CD4-positive, alpha-beta T cell (primary cell): ENCODE data around the gene B3GALNT1. TPM values are rescaled to one million over a fixed set of nuclear protein-coding genes. Genes with fewer than 3 reads are reported as not detected.
A peak's percentile ranks its signal among the peaks of the same experiment; 100 is the strongest.

Source experiments
- ATAC-seq: fragments of 200-7000 bp; cut with Tn5 transposase; one replicate; pipeline ENCODE4 v1.10.0; 2022; ENCODE audit warnings: mild to moderate bottlenecking; ENCODE audit not compliant: poor library complexity
- CTCF ChIA-PET: fragments of 350-600 bp; sonication (Branson Sonifier 250); formaldehyde crosslinking; loops from one replicate; lab custom pipeline; 2021; ENCODE audit warnings: antibody characterized with exemption, inconsistent platforms; lab: Charles Lee
- POLR2A ChIA-PET: fragments of 350-600 bp; sonication (Branson Sonifier 250); formaldehyde crosslinking; loops from one replicate; lab custom pipeline; 2021; ENCODE audit warnings: antibody characterized with exemption, inconsistent platforms; lab: Charles Lee
- DNase-seq, 14 experiments: peaks; one replicate each; pipeline ENCODE4 v3.0.0-alpha.2; 2013 to 2020; ENCODE audit warnings: mixed read lengths in 2 of 14
- H3K27ac ChIP-seq, 2 donors: one replicate each; pipeline versions ENCODE4 v1.5.1 to v1.7.0; 2013; ENCODE audit warnings: low read length in 2 of 2, low read depth in 1 of 2, mild to moderate bottlenecking in 1 of 2
- H3K27me3 ChIP-seq, 2 experiments: 1 replicate in 1 of 2; 2 replicates in 1 of 2; pipeline versions ENCODE4 v1.6.1 to v1.7.0; 2013; ENCODE audit warnings: low read length in 2 of 2, control low read depth in 1 of 2, mild to moderate bottlenecking in 1 of 2, moderate library complexity in 1 of 2; ENCODE audit not compliant: insufficient read depth in 2 of 2, control insufficient read depth in 1 of 2
- H3K36me3 ChIP-seq: one replicate; pipeline ENCODE4 v1.6.1; 2013; ENCODE audit warnings: low read length, control low read depth; ENCODE audit not compliant: insufficient read depth
- H3K4me1 ChIP-seq: one replicate; pipeline ENCODE4 v1.6.1; 2013; ENCODE audit warnings: low read length, control low read depth; ENCODE audit not compliant: insufficient read depth
- H3K4me3 ChIP-seq: one replicate; pipeline ENCODE4 v1.5.1; 2013; ENCODE audit warnings: mild to moderate bottlenecking, low read length, moderate library complexity
- H3K9me3 ChIP-seq, 2 experiments: 1 replicate in 1 of 2; 2 replicates in 1 of 2; pipeline versions ENCODE4 v1.6.1 to v1.7.0; 2013; ENCODE audit warnings: low read length in 2 of 2, mild to moderate bottlenecking in 2 of 2, control low read depth in 1 of 2, moderate library complexity in 1 of 2; ENCODE audit not compliant: control insufficient read depth in 1 of 2, insufficient read depth in 1 of 2
- H3K27ac Mint-ChIP-seq: one replicate; pipeline ENCODE4 v1.8.0; 2020; ENCODE audit warnings: mixed read lengths
- H3K27me3 Mint-ChIP-seq: one replicate; pipeline ENCODE4 v1.8.0; 2021; ENCODE audit warnings: mixed read lengths
- H3K36me3 Mint-ChIP-seq: one replicate; pipeline ENCODE4 v1.8.0; 2021; ENCODE audit warnings: low read depth, mixed read lengths
- H3K4me1 Mint-ChIP-seq: one replicate; pipeline ENCODE4 v1.8.0; 2021; ENCODE audit warnings: low read depth, mixed read lengths
- H3K4me3 Mint-ChIP-seq: one replicate; pipeline ENCODE4 v1.8.0; 2020; ENCODE audit warnings: mild to moderate bottlenecking, mixed read lengths
- H3K9me3 Mint-ChIP-seq: one replicate; pipeline ENCODE4 v1.8.0; 2020; ENCODE audit warnings: mixed read lengths
- CTCF ChIP-seq: fragments of 200-600 bp; IDR thresholded peaks from one replicate; pipeline ENCODE4 v1.8.0; 2022; ENCODE audit warnings: antibody characterized with exemption, mild to moderate bottlenecking
- intact Hi-C, 2 experiments: fragments of 100-400 bp; cut with DNase I in 1 of 2; cut with micrococcal nuclease in 1 of 2; formaldehyde crosslinking; loops; one replicate each; pipeline versions ENCODE4 v1.15.1 to v1.9.0; 2023 to 2025; cut with DNase I, micrococcal nuclease
- polyA plus RNA-seq, 2 donors: library from polyadenylated mRNA; unstranded; fragments of 120-200 nt; gene quantifications; one replicate each; pipeline ENCODE4 v1.2.1, GENCODE V29; 2013
- total RNA-seq, 174 experiments: library from RNA in 2 of 174; stranded (reverse) in 2 of 174; gene quantifications; one replicate each; pipeline ENCODE4 v1.2.3 and lab custom pipeline; 2021 to 2026

The B3GALNT1 gene, protein sequence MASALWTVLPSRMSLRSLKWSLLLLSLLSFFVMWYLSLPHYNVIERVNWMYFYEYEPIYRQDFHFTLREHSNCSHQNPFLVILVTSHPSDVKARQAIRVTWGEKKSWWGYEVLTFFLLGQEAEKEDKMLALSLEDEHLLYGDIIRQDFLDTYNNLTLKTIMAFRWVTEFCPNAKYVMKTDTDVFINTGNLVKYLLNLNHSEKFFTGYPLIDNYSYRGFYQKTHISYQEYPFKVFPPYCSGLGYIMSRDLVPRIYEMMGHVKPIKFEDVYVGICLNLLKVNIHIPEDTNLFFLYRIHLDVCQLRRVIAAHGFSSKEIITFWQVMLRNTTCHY
- total RNA-seq: under 1 TPM; 0.20 to 0.33 TPM
- 0.40 TPM for polyA plus RNA-seq (2013, experiment 1 of 2)
- 0.54 TPM for polyA plus RNA-seq (2013, experiment 2 of 2)
- total RNA-seq (lab: John Stamatoyannopoulos, UW): 0 to 7.9 (median 1.2) reads per million in 172 experiments

- H3K36me3 Mint-ChIP-seq: no peaks in the 10 kb centered on the region
- peaks cover 10 to 19% of the 10 kb centered on the region in 2 experiments for H3K27me3 ChIP-seq
- no peaks in the 10 kb centered on the region for H3K36me3 ChIP-seq
- H3K27ac ChIP-seq: no peak within 1 kb of the TSS
- H3K4me3 ChIP-seq: peak within 1 kb of the TSS; percentile 51
- no peaks in the 10 kb centered on the region for H3K9me3 ChIP-seq
- H3K4me3 Mint-ChIP-seq: peak within 1 kb of the TSS; percentile 59
- ChIA-PET POLR2A (no interaction called here), CTCF (no interaction called here)
- H3K9me3 Mint-ChIP-seq: no peaks in the 10 kb centered on the region
- peak; percentile 43 for ATAC-seq
- intact Hi-C loops: no loop called here
- H3K4me1 Mint-ChIP-seq: peaks cover 8% of the 10 kb centered on the region
- TF ChIP-seq CTCF: no peak
- H3K27ac Mint-ChIP-seq: no peak within 1 kb of the TSS
- DNase-seq: peak in 5 of 14 experiments; percentile 3 to 35 (median 17)
- no peaks in the 10 kb centered on the region for H3K4me1 ChIP-seq
- H3K27me3 Mint-ChIP-seq: peaks cover 36% of the 10 kb centered on the region
These were observed at the start of gene B3GALNT1 for GRCh38 chr3:161104561-161105551. Gene B3GALNT1 (minus strand): TSS chr3:161105349. CDS start chr3:161086754, 18,595 bp downstream.

DNA sequence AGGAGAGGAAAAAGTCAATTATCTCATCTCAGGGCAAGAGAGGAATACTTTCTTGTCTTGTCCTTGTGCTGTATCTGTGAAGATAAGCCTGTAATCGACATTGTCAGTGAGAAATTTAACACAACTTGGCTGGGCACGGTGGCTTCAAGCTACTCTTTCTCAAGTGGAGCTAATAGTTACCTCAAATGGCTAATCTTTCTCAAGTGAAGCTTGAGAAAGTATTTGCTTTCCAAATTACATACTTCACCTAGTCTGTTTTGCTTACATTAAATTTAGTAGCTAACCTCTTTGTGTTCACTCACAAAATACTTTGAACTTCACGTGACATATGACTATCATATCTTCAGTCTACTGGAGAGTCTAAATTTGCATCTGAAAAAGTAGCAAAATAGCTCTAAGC is 48.3 kb upstream of the B3GALNT1 start:
- CTCF ChIA-PET: interaction anchor here (0.6 kb wide), 1 partner anchor 322 kb away, joined by 3 read pairs; no protein-coding TSS in a partner anchor
- no peaks in the 10 kb centered on the region for H3K4me1 ChIP-seq
- Mint-ChIP-seq H3K36me3 (no peaks in the 10 kb centered on the region), H3K27ac (no peak overlapping the region), H3K27me3 (peaks cover 6% of the 10 kb centered on the region), H3K4me1 (no peaks in the 10 kb centered on the region), H3K4me3 (no peak overlapping the region), H3K9me3 (no peaks in the 10 kb centered on the region)
- H3K27ac ChIP-seq: no peak overlapping the region
- ATAC-seq (no peak), DNase-seq (no peak)
- no peaks in the 10 kb centered on the region for H3K36me3 ChIP-seq
- POLR2A ChIA-PET: no interaction called here
- no peaks in the 10 kb centered on the region for H3K9me3 ChIP-seq
- TF ChIP-seq CTCF: no peak
- H3K4me3 ChIP-seq: no peak overlapping the region
- H3K27me3 ChIP-seq: peaks cover 0 to 7% of the 10 kb centered on the region in 2 experiments
- intact Hi-C loops: no loop called here

DNA sequence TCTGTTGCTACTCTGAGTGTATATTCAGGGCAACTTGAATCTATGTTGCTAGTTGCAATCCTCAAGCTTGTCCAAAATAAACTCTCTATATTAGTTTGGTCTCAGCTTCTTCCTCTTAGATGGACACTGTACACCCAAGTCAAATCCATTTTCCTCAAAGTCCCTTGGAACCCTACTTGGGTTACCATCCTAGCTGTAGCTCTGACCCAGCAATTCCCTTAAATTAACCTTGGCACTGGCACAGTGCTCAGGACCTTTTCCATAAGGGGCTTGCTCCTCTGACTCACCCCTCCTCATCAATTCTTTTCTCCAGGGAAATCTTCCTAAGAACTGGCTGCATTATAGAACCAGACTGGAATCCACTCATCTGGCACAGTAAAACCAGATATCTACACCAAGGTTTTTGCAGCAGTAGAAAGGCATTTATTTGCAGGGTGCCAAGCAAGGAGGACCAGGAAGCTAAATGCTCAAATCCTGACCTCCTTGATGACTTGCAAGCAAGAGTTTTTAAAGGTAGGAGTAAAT is 44.9 kb upstream of the B3GALNT1 start:
- Mint-ChIP-seq H3K9me3 (no peaks in the 10 kb centered on the region), H3K27me3 (peaks cover 6% of the 10 kb centered on the region), H3K4me1 (no peaks in the 10 kb centered on the region), H3K4me3 (no peak overlapping the region), H3K27ac (no peak overlapping the region), H3K36me3 (no peaks in the 10 kb centered on the region)
- Histone ChIP-seq H3K36me3 (no peaks in the 10 kb centered on the region), H3K27me3 (peaks cover 0 to 7% of the 10 kb centered on the region in 2 experiments), H3K4me1 (no peaks in the 10 kb centered on the region), H3K9me3 (no peaks in the 10 kb centered on the region), H3K27ac (no peak overlapping the region), H3K4me3 (no peak overlapping the region)
- DNase-seq (no peak), ATAC-seq (no peak)
- ChIA-PET CTCF (no interaction called here), POLR2A (no interaction called here)
- intact Hi-C loops: no loop called here
- no peak for TF ChIP-seq CTCF
